Measurements from ENCODE around the gene SOX1. TPM values are rescaled to one million over a fixed set of nuclear protein-coding genes. Genes with fewer than 3 reads are reported as not detected.

The SOX1 gene
- total RNA-seq, 1 donor from 2014 or later = not detected

DNA sequence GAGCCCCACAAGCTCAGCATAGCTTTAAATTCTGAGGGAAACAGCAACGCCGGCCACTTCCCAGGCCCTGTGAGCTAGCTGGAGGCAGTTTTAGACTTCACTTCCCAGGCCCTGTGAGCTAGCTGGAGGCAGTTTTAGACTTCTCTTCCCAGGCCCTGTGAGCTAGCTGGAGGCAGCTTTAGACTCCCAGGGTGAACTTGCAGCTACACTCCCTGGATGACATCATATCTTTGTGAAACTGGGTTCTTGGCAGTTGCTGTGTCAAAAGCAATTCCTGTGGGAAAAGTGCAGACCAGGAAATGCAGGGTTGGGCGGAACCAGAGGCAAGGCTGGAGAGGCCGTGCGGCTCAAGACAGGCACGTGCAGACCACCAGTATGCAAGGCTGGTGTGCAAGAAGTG is 12.7 kb downstream of the SOX1 start:
- Mint-ChIP-seq H3K27ac (no peak overlapping the region), H3K36me3 (peaks cover 2% of the 10 kb centered on the region), H3K4me3 (no peak overlapping the region), H3K27me3 (ENCODE audit: low read depth) (peaks cover 57% of the 10 kb centered on the region), H3K9me3 (peaks cover 14% of the 10 kb centered on the region), H3K4me1 (no peaks in the 10 kb centered on the region)
- TF ChIP-seq, protein P1, sequence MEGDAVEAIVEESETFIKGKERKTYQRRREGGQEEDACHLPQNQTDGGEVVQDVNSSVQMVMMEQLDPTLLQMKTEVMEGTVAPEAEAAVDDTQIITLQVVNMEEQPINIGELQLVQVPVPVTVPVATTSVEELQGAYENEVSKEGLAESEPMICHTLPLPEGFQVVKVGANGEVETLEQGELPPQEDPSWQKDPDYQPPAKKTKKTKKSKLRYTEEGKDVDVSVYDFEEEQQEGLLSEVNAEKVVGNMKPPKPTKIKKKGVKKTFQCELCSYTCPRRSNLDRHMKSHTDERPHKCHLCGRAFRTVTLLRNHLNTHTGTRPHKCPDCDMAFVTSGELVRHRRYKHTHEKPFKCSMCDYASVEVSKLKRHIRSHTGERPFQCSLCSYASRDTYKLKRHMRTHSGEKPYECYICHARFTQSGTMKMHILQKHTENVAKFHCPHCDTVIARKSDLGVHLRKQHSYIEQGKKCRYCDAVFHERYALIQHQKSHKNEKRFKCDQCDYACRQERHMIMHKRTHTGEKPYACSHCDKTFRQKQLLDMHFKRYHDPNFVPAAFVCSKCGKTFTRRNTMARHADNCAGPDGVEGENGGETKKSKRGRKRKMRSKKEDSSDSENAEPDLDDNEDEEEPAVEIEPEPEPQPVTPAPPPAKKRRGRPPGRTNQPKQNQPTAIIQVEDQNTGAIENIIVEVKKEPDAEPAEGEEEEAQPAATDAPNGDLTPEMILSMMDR (IDR thresholded peaks at IDR 0.05; ENCODE audit: unreplicated experiment) = no peak
- DNase-seq (ENCODE audit: low spot score in 2 of 2, unreplicated experiment in 2 of 2) = no peak

- peaks cover 26% of the 10 kb centered on the region for H3K9me3 Mint-ChIP-seq
- H3K27me3 Mint-ChIP-seq (ENCODE audit: low read depth) = peaks cover 58% of the 10 kb centered on the region
- H3K4me3 Mint-ChIP-seq = no peak overlapping the region
- DNase-seq (ENCODE audit: low spot score in 2 of 2, unreplicated experiment in 2 of 2) = no peak
- no peaks in the 10 kb centered on the region for H3K4me1 Mint-ChIP-seq
- TF ChIP-seq, protein P1 (IDR thresholded peaks at IDR 0.05; ENCODE audit: unreplicated experiment) = no peak
- H3K27ac Mint-ChIP-seq = no peak overlapping the region
- peaks cover 2% of the 10 kb centered on the region for H3K36me3 Mint-ChIP-seq
These were observed 17.0 kb downstream of the SOX1 start for GRCh38 chr13:112083971-112084370.

GRCh38 chr13:112092453-112092852 is 25.5 kb downstream of the SOX1 start:
- no peak overlapping the region for H3K4me3 Mint-ChIP-seq
- H3K9me3 Mint-ChIP-seq = no peaks in the 10 kb centered on the region
- no peak for DNase-seq (ENCODE audit: low spot score in 2 of 2, unreplicated experiment in 2 of 2)
- H3K27me3 Mint-ChIP-seq (ENCODE audit: low read depth) = peaks cover 89% of the 10 kb centered on the region
- H3K4me1 Mint-ChIP-seq = no peaks in the 10 kb centered on the region
- TF ChIP-seq, protein P1 (IDR thresholded peaks at IDR 0.05; ENCODE audit: unreplicated experiment) = no peak
- no peaks in the 10 kb centered on the region for H3K36me3 Mint-ChIP-seq
- H3K27ac Mint-ChIP-seq = no peak overlapping the region

GRCh38 chr13:112095354-112095753 is 28.4 kb downstream of the SOX1 start:
- H3K27me3 Mint-ChIP-seq (ENCODE audit: low read depth) = peaks cover 93% of the 10 kb centered on the region
- DNase-seq (ENCODE audit: low spot score in 2 of 2, unreplicated experiment in 2 of 2) = no peak
- no peaks in the 10 kb centered on the region for H3K36me3 Mint-ChIP-seq
- no peaks in the 10 kb centered on the region for H3K4me1 Mint-ChIP-seq
- TF ChIP-seq, protein P1 (IDR thresholded peaks at IDR 0.05; ENCODE audit: unreplicated experiment) = no peak
- no peak overlapping the region for H3K27ac Mint-ChIP-seq
- no peaks in the 10 kb centered on the region for H3K9me3 Mint-ChIP-seq
- no peak overlapping the region for H3K4me3 Mint-ChIP-seq

- TF ChIP-seq, protein P1 (IDR thresholded peaks at IDR 0.05; ENCODE audit: unreplicated experiment) = no peak
- DNase-seq (ENCODE audit: low spot score in 2 of 2, unreplicated experiment in 2 of 2) = no peak
- no peaks in the 10 kb centered on the region for H3K36me3 Mint-ChIP-seq
- no peak overlapping the region for H3K27ac Mint-ChIP-seq
- no peak overlapping the region for H3K4me3 Mint-ChIP-seq
- H3K9me3 Mint-ChIP-seq = no peaks in the 10 kb centered on the region
- H3K4me1 Mint-ChIP-seq = no peaks in the 10 kb centered on the region
- peaks cover 98% of the 10 kb centered on the region for H3K27me3 Mint-ChIP-seq (ENCODE audit: low read depth)
These were observed 30.0 kb downstream of the SOX1 start for GRCh38 chr13:112096959-112097358.

DNA sequence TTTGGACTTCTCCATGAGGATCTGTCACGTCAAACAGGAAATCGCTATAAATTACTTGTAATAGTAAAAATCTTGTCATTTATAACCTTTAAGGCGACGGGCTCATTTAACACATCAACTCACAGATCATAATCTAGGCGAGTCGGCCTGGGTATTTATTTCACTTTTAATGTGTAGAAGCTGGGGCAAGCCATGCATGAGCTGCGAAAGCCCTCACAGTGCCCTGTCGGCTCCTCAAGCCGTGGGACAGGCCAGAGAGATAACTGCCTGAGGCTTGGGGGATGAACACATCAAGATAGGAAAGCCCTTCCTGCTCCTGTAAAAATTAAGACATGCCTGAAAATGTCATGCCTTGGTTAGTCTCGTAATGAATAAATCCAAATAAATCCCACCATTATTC is 30.8 kb downstream of the SOX1 start:
- peaks cover 98% of the 10 kb centered on the region for H3K27me3 Mint-ChIP-seq (ENCODE audit: low read depth)
- DNase-seq (ENCODE audit: low spot score in 2 of 2, unreplicated experiment in 2 of 2) = no peak

More for the DNA sequence above, 30.8 kb downstream of the SOX1 start:
- no peak overlapping the region for H3K27ac Mint-ChIP-seq
- TF ChIP-seq, protein P1 (IDR thresholded peaks at IDR 0.05; ENCODE audit: unreplicated experiment) = no peak
- H3K4me3 Mint-ChIP-seq = no peak overlapping the region
- H3K4me1 Mint-ChIP-seq = no peaks in the 10 kb centered on the region
- H3K9me3 Mint-ChIP-seq = no peaks in the 10 kb centered on the region
- no peaks in the 10 kb centered on the region for H3K36me3 Mint-ChIP-seq
